SIG-M5 treated with dmso at 0.1 percent for 504 hours (cell line): Measurements from ENCODE around the gene RCOR1.
"Not testable (repeated sequence)": the region's sequence is repeated elsewhere in the genome, so short reads cannot be mapped to it uniquely, and the experiment has no call there.

Experiments
- DNase-seq: peaks from one replicate; lab custom pipeline; 2025; ENCODE audit not compliant: unreplicated experiment; lab: John Stamatoyannopoulos, UW

RCOR1 gene

DNA sequence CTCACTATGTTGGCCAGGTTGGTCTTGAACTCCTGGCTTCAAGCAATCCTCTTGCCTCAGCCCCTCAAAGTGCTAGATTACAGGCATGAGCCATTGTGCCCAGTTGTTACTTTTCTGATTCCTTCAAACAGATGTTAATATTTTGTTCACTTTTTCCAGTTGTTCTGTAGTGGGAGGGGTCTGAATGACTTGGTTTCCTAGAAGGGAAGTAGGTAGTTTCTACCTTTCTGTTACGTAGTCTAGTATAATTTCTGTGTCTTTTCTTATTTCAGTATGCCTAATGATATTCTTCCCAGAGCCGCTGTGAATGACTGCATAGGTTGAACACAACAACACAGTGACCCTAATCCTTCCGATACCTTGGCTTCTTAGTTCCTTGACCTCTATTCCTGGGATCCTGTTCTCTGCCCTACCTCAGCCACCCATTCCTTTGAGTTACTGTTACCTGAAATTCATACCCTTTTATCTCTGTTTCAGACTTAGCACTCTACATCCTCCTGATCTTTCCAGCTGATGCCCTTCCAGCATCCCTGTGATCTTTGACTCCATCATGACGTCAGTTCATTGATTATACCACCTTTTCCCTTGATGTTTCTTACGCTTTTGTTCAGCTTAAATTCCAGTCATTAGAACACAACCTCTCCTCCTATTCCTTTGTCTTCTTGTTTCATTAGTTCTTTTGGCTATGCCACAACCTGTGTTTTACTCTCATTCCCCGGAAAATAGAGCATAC is 33.3 kb downstream of the RCOR1 start:
- DNase-seq: no peak

DNA sequence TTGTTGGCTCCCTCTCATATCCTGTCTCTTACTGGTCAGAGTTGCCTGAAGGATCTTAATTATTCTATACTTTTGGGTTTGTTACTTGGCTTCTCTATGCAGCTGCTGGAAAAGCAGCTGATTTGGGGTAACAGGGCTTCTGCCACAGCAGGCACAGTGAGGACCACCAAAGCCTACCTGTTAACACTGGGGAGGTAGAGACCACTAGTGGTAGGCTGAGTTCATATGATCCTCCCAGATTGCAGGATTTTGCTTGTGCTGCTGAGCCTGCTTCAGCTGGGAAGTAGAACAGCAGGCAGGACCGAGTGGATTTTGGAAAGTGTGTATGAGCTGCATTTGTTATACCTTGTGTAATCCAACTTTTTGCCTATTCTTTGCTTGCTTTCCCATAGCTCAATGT is 34.1 kb downstream of the RCOR1 start:
- no peak for DNase-seq

DNA sequence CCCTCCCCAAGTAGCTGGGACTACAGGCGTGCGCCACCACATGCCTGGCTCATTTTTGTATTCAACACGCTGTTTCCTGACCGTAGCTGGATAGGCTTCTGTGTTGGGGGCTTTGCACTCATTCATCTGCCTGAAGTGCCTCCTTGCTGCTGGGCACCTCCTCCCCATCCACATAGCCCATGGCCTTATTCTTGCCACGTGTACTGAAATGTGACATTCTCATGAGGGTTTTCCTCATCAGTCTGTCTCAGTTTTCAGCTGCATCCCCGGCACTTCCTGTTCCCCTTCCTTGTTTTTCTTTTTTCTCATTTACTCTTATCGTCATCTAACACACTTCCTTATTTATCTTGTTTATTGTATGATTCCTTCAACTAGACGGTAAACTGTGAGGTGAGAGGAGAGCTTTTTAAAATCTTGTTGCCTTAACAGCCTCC is 36.6 kb downstream of the RCOR1 start:
- no peak for DNase-seq

DNA sequence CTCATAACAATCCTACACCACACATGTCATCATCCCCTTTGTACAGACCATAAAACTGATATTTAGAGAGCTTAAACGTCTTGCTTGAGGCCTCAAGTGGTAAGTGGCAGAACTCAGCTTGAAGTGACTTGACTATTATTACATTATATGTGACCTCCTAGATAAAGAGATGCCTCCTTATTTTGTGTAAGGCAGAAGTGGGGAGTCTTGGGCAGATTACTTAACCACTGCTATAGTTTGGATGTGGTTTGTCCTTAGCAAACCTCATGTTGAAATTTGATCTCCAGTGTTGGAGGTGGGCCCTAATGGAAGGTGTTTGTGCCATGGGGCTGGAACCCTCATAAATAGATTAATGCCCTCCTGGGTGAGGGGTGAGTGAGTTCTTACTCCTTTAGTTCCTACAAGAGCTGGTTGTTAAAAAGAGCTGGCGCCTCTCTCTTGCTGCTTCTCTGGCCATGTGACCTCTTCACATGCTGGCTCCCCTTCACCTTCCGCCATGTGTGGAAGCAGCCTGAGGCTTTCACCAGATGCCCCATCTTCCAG is 37.4 kb downstream of the RCOR1 start:
- peak; percentile 19 for DNase-seq

DNA sequence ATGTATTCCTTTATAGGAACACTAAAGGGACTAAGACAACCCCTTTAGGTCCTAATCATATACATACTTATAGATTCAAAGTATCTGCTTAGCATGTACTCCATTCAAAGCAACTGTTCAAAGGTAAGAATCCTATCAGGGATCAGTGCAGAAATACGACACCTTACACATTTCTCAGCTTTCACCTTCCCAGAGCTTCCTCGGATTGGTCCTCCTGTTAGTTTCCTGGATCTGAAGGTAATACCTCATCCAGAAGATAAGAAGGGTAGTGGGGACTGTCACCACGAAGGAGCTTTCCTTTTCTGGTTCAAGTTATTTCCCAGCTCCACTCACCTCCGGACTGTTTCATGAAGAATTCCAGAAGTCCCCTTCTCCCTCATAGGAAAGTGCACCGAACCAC is 38.0 kb downstream of the RCOR1 start:
- no peak for DNase-seq

DNA sequence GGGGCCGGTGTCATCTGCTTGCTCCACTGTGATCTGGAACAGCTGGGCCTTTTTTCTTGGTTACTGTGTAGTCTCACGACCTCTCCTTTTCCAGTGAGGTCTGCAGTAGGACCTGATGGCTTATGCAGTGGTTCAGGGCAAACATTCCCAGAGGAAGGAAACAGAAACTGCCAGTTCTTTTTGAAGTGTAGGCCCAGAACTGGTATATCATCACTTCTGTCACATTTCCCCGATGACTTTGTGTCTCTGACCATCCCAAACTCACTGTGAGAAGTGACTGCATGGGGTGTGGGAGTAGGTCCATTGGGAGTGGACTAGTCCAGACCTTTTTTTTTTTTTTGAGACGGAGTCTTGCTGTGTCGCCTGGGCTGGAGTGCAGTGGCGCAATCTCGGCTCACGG is 38.4 kb downstream of the RCOR1 start:
- no peak for DNase-seq

DNA sequence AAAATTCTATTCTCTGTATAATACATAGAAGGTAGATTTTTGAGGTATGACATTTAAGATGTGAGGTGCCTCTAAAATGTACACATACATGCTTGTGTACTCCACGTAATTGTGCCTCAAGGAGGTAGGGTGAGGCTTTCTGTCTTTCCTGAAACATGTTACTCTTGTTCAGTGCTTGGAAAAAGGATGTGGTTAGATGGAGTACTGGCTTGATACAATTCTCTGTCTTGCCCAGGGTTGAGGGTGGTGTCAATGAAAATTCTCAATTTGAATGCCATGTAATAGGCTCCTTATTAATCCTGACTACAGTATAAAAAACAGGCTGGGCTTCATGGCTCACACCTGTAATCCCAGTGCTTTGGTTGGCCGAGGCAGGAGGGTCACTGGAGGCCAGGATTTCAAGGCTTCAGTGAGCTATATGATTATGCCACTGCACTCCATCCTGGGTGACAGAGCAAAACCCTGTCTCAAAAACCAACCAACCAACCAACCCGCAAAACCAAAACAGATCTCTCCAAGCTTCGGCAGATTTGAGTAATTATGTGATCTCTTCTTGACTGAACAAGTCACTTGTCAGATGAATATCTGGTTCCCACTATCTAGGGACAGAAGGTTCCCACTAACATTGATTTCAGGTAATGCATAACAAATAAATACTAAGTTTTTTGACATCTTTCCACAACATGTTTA is 41.6 kb downstream of the RCOR1 start:
- DNase-seq: no peak

DNA sequence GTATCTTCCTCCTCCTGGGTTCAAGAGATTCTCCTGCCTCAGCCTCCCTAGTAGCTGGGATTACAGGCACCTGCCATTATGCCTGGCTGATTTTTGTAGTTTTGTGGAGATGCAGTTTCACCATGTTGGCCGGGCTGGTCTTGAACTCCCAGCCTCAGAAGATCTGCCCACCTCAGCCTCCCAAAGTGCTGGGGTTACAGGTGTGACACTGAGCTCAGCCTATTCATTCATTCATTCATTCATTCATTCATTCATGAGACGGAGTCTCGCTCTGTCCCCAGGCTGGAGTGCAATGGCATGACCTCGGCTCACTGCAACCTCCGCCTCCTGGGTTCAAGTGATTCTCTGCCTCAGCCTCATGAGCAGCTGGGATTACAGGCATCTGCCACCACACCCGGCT is 47.2 kb downstream of the RCOR1 start:
- not testable (repeated sequence) for DNase-seq

DNA sequence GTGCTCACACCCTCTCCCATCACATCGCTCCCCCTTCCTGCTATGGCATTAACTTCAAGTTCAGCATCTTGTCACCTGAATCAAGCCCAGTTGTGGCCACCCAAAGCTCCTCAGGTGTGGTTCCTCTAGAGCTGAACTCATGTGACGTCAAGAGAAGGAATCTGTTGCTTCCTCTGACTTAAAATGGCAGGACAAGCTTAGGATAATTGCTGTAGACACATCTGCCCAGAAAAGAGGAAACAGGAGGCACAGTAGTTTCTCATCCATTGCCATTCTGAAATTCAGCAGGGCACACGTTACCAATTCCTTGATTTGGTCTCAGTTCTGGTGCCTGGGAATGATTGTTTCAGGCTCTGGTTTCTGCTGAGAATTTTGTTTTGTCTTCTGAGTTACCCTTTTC is 52.1 kb downstream of the RCOR1 start:
- DNase-seq: peak; percentile 42

DNA sequence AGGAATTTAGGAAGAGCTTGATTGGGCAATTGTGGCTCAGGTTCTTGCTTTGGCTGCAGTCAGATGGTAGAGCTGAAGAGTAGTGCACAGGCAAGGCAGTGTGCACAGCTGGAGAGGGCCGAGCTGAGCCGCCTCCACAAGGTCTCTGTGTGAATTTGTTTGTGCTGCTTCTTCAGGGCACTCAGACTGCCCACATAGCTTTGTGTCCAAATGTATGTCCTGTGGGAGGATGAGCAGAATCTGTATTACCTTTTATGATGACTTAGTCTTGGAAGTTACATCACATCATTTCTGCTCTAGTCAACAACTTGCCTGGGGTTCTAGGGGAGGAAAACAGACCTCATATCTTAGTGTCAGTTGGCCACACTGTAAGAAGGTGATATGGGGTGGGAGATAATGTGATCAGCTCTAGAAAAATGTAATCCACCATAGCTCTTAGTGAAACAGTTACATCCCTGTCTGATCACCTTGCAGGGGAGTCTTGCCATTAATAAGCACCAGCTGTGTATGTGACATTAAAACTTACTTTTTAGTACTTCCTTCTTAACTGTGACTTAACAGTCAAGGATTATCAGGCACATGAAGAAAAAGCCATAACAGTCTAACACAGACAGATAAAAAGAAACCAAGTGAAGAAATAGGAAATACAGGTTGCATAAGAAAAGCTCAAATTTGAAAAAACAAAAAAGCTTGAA is 53.4 kb downstream of the RCOR1 start:
- peak; percentile 71 for DNase-seq

DNA sequence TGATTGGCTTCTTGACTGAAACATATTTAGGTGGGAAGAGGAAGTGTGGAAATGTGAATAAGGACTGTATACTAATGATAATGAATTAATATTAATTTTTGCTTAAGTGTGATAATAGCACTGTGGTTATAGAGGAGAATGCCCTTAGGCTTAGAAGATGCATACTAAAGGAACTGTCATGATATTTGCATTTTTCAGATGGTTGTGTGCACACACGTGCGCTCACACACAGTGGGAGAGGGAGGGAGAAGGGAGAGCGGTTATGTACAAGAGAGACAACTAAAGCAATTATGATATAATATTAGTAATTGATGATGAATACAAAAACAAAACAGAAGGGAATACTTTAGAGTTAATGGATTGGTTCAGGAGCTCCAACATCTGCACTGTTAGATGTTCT is 54.2 kb downstream of the RCOR1 start:
- no peak for DNase-seq

DNA sequence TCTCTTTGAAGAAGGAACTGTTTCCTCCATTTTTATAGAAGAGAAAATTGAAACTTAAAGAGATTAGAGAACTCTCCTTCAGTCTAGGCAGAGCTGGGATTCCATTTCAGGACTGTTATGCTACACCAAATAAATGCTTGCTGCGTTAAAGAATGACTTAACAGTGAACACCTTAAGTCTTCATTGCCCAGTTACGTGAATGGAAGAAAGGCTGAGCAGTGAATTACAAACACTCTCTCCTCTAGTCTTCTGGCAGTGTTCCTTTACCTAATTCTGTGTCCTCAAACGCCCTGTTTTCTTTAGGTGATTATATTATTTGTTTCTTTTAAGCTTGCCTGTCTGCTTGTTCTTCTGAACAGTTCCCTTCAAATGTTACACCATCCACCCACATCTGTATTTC is 59.7 kb downstream of the RCOR1 start:
- no peak for DNase-seq

DNA sequence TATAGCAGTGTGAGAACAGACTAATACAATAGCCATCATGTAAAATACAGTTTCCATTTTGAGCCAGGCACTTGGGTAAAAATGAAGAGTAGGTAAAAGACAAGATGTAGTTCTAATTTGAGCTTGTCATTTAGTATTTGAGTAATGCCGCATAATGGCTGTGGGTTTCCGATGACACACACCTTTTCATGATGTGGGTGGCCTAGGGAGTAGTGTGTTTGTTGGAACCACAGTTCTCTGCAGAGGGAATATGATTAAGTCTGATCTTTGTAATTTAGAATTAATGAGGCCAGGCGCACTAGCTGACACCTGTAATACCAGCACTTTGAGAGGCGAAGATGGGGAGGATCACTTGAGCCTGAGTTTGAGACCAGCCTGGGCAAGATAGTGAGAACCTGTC is 61.8 kb downstream of the RCOR1 start:
- no peak for DNase-seq

DNA sequence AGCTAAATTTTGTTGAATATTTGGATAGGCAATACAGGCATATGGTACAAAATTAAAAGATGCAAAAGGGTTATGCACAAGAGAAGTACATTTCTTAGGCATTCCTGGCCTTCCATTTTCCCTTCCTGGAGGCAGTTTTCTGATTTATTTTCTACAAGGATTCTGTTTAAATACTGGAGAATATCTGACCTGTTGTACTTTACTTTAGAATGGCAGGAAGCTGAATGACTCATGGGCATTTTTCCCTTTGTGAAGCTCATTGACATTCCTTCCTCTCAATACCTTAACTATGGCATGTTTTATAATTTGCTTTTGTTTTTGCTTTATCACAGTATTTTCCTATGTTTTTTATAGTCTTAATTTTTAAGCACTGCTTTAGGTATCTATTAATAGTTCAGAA is 62.7 kb downstream of the RCOR1 start:
- no peak for DNase-seq

DNA sequence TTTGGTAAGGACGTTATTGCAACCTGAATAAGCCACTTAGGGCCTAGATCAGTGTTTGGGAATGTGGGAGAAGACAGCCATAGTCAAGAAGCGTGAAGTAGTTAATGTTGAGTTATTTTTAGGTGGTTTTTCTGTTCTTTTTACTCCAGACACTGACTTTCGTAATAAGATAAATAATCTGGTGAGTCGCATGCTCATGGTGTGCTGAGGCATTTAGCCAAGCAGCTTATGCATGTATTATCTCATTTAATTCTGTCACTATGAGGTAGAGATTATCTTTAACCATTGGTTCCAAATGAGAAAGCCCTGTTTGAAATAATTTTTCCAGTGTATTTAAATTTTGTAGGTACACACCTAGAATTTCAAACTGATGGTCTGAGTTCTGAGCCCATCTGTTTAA is 67.3 kb downstream of the RCOR1 start:
- DNase-seq: peak; percentile 9

DNA sequence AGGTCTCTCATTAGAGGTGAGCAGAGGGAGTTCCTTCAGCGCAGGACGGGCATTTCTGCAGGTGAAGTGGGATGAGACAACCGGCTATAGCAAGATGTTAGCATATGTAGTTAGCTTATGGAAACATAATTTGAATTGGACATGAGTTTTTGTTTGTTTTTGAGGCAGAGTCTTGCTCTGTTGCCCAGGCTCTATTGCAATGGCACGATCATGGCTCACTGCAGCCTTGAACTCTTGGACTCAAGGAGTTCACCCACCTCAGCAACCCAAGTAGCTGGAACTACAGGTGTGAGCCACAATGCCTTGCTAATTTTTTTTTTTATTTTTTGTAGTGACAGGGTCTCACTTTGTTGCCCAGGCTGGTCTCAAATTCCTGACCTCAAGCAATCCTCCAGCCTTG is 69.2 kb downstream of the RCOR1 start:
- no peak for DNase-seq

DNA sequence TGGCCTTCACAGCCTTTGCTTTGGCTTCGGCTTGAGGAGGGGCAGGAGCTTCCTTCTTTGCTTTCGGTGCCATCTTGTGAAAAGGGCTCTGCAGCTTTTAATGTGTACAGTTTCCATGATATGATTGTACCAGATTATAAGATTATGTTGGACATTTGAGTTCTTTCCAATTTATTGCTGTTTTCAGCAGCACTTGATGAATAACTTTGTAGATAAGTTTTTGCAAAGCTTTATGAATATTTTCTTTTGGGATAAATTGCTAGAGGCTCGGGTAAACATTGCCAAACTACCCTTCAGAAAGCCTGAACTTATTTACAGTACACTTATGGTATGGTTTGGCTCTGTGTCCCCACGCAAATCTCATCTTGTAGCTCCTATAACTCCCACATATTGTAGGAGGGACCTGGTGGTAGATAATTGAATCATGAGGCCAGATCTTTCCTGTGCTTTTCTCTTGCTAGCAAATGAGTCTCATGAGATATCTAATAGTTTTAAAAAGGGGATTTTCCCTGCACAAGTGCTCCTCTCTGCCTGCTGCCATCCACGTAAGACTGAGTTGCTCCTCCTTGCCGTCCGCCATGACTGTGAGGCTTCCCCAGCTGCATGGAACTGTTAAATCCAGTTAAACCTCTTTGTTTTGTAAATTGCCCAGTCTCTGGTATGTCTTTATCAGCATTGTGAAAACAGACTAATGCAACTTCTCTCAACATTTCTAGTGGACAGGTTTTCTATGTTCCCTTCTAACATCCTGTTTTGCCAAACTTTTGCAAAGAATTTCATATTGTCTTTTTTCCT is 70.4 kb downstream of the RCOR1 start:
- DNase-seq: no peak

DNA sequence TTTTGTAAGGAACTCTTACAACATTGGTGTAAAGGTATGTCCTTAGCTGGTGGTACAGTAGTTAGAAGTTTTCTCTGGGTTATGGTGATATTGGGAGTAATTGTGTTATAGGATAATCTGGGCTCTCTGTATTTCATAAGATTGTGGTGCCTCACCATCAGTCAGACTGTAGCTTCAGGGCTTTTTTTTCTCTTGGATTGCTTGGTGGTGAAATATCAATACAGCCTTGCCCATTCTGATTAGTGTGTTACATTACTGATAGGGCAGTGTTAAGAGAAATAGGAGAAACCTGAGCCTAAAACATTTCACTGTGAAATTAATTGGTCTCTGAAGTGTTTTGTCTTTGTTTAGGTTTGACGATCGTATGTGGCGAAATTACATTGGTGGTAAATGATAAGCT is 71.0 kb downstream of the RCOR1 start:
- DNase-seq: no peak

DNA sequence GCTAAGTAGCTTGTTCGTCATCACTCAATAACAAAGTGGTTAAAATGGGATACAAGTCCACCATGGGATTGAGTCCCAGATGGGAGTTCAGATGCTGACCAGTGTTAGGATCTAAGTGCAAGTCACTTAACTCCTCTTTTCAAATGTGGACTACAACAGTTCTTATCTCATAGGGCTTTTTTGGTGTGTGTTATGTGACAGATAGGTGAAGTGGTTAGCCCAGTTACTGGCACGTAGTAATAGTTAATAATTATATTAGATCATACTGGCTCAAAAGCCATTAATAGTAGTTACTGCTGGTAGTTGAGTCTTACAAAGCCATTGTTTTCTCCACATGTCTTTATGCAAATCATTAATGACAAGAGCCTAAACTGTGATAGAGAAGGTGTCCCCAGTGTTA is 73.2 kb downstream of the RCOR1 start:
- DNase-seq: no peak

DNA sequence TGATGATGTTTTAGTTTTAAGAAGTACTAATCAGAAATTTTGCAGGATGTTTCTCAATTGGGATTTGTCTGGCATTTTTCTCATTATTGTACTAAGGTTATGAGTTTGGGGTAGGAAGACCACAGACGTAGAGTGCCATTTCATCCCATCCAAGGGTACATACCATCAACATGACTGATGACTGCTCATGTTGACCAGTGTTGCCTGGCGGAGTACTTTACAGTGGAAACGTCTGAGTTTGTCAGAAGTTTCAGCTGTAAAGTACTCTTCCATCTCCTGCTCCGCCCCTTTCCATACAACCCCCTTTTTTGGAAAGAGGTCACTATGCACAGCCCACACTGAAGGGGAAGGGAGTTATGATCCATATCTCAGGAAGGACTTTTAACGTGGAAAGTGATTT is 74.2 kb downstream of the RCOR1 start:
- no peak for DNase-seq

DNA sequence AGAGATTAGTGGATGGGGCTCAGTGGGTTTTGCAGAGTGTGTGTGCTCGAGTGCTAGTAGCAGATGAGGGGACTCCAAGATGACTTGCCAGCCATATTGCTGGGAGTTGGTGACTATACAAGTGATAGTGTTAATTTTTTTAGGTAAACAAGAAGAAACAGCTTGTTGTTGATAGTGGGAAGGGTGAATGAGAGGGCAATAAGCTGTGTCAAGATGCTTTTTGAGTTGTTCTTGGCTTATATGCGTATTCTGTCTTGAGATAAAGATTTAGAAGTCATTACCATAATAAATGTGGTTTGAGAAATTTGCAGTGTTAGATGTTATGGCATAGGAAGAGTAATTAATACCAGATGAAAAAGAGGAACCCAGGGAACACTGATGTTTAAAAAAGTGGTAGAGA is 75.3 kb downstream of the RCOR1 start:
- no peak for DNase-seq
